Activated CD4-positive, CD25-positive, alpha-beta regulatory T cell treated with anti-CD3 and anti-CD28 coated beads, Interleukin-2, amount 50 U/mL, for 72 hours (primary cell): ENCODE data around the gene GRAPL.
"Not testable (repeated sequence)": the region's sequence is repeated elsewhere in the genome, so short reads cannot be mapped to it uniquely, and the experiment has no call there.

Experiments
- DNase-seq: peaks from one replicate; pipeline ENCODE4 v3.0.0; 2021

Gene GRAPL

GRCh38 chr17:19137959-19138358 is 10.6 kb downstream of the GRAPL start:
- not testable (repeated sequence) for DNase-seq

DNA sequence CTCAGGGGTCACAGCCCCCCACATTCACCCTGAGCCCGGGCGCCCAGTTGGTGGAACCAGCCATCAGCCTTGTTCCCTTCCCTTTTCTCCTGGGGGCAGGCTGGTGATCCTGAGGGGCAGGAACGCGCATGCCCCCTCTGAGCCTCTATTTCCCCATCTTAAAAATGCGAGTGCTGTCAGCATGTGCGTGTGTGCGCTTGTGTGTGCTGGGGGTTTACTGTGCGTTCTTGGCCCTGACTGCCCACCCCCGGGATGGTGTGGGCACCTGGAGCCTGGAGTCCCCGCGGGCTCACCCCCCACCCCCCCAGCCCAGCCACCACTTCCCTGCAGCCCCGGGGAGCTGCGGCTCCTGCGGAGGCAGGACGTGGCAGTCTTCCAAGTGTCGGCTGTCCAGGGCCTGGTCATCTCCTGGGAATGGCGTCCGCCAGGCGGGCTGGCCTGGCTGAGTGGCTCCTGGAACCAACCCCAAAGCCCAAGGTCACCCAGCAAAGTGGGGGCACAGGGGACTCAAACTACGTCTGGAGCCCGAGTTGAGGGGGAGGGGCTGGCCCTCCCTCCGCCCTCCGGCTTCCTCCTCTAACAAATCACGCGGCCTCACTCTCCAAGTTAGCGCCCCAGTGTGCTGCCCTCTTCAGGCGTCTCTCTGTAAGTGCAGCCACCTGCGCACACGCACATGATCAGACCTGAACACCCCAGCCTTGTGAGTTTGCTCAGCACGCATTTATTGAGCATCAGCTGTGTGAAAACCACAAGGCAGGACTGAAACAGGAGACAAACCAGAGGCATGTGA is 14.2 kb downstream of the GRAPL start:
- not testable (repeated sequence) for DNase-seq

DNA sequence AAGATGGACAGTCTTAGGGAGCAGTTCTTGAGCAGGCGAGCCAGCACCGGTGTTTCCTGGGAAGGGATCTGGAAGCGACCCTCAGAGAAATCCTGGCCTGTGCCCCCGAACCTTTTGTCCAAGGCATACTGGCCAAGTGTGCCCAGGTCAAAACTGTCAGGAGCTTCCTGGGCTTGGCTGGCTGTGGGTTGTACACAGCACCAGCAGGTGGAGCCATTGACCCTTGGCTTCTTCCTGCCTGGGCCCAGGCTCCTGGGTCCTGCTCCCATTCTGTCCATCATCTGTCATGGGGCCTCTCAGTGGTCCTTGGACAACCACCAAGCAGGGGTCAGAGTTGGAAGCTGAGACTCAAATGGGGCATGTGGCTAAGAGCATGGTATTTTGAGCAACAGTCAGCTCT is 15.0 kb downstream of the GRAPL start:
- not testable (repeated sequence) for DNase-seq

DNA sequence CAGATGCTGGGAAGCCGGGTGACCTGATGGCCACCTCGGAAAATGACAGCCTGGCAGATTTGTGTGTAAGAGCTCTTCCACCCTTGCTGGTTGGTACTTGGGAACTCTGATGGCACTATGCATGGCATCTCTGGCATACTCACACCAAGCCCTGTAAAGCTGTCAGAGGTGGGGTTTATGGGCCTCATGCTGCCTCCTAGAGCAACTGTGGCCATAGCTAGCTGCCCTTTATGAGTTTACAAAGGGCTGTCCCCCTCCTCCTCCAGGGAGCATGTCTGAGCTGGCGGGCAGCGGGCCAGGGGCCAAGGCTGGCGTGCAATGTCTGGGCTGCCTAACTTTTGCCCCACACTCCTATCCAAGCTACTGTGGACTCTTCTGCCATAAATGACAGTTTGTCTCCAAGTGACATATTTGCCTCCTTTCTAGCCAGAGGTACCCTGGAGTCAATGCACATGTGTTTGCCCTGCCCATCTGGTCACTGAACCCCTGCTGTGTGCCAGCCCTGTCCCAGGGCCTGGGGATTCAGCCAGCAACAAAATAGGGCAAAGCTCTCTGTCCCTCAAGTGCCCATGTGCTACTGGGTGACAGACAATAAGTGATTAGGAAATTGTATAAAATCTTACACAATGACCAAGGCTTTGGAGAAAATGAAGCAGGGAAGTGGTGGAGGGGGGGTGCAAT is 15.8 kb downstream of the GRAPL start:
- DNase-seq: not testable (repeated sequence)

- DNase-seq: not testable (repeated sequence)
Measured at GRCh38 chr17:19144373-19144772, 17.0 kb downstream of the GRAPL start.

DNA sequence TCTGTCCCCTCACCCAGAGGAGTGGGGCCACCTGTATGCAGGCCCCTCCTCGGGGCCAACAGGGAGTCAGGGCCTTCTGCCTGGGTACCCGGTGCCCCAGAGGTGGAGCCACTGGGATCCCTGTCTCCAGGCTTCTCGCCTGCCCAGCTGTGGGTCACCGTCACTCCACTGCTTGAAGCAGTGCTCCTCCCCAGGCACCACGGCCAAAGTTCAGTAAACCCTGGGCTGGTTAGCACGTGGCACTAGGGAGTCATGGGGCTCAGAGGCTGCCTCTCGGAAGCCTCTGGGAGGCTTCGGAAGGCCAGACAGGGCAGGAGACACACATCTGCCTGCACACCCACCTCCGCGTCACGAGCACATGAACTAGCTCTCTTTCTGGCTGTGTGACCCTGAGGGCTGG is 18.1 kb downstream of the GRAPL start:
- not testable (repeated sequence) for DNase-seq

DNA sequence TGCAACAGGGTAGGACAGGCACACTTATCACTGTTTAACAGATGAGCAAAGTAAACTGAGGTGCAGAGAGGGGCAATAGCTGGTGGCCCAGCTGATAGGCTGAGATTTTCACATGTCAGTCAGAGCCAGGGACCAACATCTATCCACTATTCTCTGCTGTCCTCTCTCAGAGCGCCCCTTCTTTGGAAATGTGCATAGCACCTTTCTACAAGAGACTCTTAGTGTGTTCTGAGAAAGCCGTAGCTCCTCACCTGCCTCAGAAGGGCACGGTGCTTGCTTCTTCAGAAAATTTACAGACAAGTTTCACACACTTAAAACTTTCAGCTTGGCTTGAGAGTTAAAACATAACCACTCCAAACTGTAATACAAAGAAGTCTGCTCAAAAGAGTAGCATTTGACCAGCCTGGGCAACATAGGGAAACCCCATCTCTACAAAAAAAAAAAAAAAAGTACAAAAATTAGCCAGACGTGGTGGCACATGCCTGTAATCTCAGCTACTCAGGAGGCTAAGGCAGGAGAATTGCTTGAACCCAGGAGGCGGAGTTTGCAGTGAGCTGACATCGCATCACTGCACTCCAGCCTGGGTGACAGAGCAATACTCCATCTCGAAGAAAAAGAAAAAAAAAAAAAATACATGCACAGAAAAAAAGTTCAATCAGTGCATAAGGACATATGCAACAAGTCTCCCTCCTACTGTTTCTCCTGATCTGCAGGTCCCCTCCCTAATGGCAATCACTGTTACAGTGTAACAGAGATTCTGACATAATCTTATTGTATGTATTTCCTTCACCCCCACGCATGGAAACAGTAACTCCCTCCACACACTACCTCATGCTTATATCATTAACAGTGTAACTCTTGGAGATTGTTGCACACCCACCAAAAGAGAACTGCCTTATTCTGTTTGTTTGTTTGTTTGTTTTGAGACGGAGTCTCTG is 23.6 kb downstream of the GRAPL start:
- DNase-seq: not testable (repeated sequence)

DNA sequence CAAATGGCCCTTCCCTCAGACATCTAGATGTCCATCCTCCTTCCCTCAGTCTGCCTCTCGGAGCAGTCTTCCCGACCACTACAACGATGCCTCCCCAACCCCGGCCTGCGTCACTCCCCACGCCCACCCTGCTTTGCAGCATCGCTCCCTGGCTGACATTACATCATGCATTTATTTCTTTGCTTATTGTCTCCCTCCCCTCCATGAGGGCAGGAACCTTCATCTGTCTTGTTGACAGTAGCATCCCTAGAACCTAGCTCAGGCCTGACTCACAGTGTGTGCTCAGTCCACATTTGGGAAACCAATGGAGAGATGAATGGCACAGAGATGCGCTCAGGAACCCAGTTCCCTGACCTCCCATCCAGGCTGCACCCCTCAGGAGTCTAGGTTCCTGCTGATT is 30.2 kb downstream of the GRAPL start:
- not testable (repeated sequence) for DNase-seq

DNA sequence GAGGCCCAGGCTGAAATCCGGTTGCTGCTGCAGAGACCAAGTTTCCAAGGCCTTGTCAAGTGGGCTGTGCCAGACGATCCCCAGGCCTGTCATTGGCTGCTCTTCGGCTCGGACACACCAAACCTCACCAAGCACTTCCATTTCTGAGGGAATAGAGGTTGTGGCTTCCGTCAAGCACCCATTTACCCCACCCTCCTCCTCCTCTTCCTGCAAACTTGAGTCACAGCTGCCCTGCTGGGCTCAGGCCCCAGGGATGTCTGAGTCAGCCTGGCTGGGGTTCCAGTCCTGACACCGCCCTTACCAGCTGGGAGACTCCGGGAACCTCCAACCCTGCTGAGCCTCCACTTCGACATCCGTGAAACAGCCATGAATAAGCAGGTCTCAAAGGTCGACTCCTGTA is 31.1 kb downstream of the GRAPL start:
- not testable (repeated sequence) for DNase-seq

GRCh38 chr17:19158938-19159337 is 31.5 kb downstream of the GRAPL start:
- not testable (repeated sequence) for DNase-seq

- not testable (repeated sequence) for DNase-seq
Measured at GRCh38 chr17:19161308-19162107, 34.1 kb downstream of the GRAPL start.

DNA sequence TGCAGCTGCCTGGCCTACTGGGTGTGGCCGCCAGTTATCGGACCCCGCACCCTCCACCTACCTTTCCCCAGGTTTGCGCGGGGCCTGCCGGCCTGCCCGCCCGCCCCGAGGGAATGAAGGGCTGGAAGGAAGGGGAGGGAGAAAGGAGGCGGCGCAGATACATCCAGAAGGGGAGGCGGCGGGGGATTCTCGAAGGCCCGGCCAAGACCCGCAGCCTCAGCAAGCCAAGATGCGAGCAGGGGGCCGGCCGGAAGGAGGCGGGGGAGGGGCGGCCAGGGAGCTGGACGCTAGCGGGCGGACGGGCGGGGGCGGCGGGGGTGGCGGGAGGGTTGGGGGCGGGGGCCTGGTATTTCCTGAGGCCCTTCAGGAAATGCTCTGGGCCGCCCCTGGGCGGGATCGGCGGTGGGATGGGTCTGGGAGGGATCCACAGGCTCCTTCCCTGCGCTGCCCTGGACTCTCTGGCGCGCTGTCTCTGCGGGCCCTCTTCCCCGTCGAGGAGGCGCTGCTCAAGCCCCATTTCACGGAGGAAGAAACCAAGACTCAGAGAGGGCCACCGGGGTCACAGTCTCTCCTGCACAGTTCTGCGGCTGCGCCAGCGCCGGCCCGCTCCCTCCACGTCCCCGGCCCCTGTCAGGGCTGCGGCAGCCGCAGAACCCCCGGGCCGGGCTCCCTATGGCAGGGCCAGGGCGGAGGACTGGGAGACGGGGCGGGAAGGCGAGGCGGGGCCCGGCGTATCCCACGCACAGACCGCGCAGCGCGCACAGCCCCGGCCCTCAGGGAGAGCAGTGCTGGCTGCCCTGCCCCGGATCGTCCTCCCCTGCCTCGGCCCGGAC is 35.2 kb downstream of the GRAPL start:
- not testable (repeated sequence) for DNase-seq

GRCh38 chr17:19174422-19174821 is 47.0 kb downstream of the GRAPL start:
- DNase-seq: not testable (repeated sequence)

GRCh38 chr17:19175410-19175809 is 48.0 kb downstream of the GRAPL start:
- DNase-seq: not testable (repeated sequence)

DNA sequence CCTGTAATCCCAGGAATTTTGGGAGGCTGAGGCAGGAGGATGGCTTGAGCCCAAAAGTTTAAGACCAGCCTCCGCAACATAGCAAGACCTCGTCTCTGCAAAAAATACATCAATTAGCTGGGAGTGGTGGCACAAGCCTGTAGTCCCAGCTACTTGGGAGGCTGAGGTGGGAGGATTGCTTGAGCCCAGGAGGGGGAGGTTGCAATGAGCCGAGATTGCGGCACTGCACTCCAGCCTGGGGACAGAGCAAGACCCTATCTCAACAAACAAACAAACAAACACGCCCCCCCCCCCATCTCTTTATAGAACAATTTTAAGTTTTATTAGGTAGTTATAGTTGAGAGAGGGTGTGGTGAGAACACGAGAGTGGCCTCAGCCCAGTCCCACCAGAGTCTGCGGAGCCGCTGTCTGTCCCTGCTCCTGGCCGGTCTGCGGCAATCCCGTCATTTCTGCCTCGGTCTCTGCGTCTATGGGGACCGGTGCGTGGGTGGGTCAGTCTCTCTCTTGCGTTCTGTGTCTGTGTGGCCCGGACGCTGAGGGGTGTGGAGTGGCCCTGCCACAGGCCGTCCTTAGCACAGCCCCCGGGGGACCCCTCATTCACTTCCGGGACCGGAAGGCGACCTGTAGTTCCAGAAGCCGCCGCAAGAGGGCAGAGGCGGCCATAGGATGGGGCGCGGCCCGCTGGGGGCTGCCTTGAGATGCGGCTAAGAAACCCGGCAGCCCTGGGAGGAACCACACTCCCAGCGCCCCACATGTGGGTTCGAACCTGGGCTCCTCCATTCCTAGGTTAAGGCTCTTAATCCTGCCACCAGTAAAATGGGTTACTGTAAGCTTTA is 53.9 kb downstream of the GRAPL start:
- DNase-seq: not testable (repeated sequence)

GRCh38 chr17:19187883-19188869 is 60.8 kb downstream of the GRAPL start:
- peak; percentile 90 for DNase-seq

DNA sequence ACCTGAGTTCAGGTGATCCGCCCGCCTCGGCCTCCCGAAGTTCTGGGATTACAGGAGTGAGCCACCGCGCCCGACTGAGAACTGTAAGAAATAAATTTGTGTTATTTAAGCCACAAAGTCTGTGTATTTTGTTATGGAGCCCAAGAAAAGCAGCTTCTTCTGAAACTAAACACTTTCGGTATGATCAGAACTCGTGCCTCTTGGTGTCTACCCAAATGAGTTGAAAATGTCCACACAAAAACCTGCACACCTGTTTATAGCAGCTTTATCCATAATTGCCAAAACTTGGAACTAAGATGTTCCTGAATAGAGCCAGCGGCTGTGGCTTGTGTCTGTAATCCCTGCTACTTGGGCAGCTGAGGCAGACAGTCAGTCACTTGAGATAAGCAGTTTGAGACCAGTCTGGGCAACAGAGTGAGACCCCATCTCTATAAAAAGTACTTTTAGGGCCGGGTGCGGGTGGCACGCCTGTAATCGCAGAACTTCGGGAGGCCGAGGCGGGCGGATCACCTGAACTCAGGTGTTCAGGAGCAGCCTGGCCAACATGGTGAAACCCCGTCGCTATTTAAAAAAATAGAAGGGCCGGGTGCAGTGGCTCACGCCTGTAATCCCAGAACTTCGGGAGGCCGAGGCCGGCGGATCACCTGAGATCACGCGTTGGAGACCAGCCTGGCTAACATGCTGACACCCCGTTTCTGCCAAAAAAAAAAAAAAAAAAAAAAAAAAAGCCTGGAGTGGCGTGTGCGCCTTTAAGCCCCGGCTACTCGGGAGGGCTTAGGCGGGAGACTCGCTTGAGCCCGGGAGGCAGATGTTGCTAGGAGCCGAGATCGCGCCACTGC is 61.7 kb downstream of the GRAPL start:
- not testable (repeated sequence) for DNase-seq
